HG03565 (cell line): ENCODE measurements around the gene PM20D1.
"Not testable (repeated sequence)": the region's sequence is repeated elsewhere in the genome, so short reads cannot be mapped to it uniquely, and the experiment has no call there.

ENCODE experiments used
- ATAC-seq: cut with Tn5 transposase; IDR thresholded peaks from one replicate; pipeline ENCODE4 v1.9.1; 2021; ENCODE audit warnings: mild to moderate bottlenecking, moderate library complexity; ENCODE audit not compliant: unreplicated experiment

Gene PM20D1

GRCh38 chr1:205849619-205850355 is at the start of gene PM20D1:
TSS of gene PM20D1 (minus strand) at chr1:205850132. CDS start at chr1:205850072, 60 bp downstream.
- ATAC-seq, result peak; percentile 96

- no peak for ATAC-seq
These were observed 46.4 kb upstream of the PM20D1 start for GRCh38 chr1:205896351-205896750.

- ATAC-seq, result not testable (repeated sequence)
These were observed 44.2 kb upstream of the PM20D1 start for GRCh38 chr1:205894119-205894518.

- not testable (repeated sequence) for ATAC-seq
These were observed 42.2 kb upstream of the PM20D1 start for GRCh38 chr1:205892175-205892574.

- ATAC-seq, result not testable (repeated sequence)
These were observed 41.5 kb upstream of the PM20D1 start for GRCh38 chr1:205891481-205891880.

GRCh38 chr1:205890631-205891030 is 40.7 kb upstream of the PM20D1 start:
- not testable (repeated sequence) for ATAC-seq

GRCh38 chr1:205889706-205890105 is 39.8 kb upstream of the PM20D1 start:
- ATAC-seq, result not testable (repeated sequence)

- not testable (repeated sequence) for ATAC-seq
These were observed 39.1 kb upstream of the PM20D1 start for GRCh38 chr1:205889006-205889405.

GRCh38 chr1:205883792-205884191 is 33.9 kb upstream of the PM20D1 start:
- ATAC-seq, result no peak

- no peak for ATAC-seq
These were observed 31.0 kb upstream of the PM20D1 start for GRCh38 chr1:205880923-205881322.

GRCh38 chr1:205879974-205880373 is 30.0 kb upstream of the PM20D1 start:
- no peak for ATAC-seq

- no peak for ATAC-seq
These were observed 28.1 kb upstream of the PM20D1 start for GRCh38 chr1:205878026-205878425.

GRCh38 chr1:205873148-205873547 is 23.2 kb upstream of the PM20D1 start:
- ATAC-seq, result not testable (repeated sequence)

GRCh38 chr1:205870236-205870635 is 20.3 kb upstream of the PM20D1 start:
- no peak for ATAC-seq

- no peak for ATAC-seq
These were observed 11.6 kb upstream of the PM20D1 start for GRCh38 chr1:205861540-205861939.

- ATAC-seq, result no peak
These were observed 8.4 kb upstream of the PM20D1 start for GRCh38 chr1:205858141-205858961.

- ATAC-seq, result not testable (repeated sequence)
These were observed 7.6 kb upstream of the PM20D1 start for GRCh38 chr1:205857501-205857900.

GRCh38 chr1:205856433-205856832 is 6.5 kb upstream of the PM20D1 start:
- no peak for ATAC-seq

GRCh38 chr1:205852969-205853368 is 3.0 kb upstream of the PM20D1 start:
- ATAC-seq, result no peak

- ATAC-seq, result no peak
These were observed 2.1 kb upstream of the PM20D1 start for GRCh38 chr1:205851993-205852392.

- no peak for ATAC-seq
These were observed 6.7 kb downstream of the PM20D1 start for GRCh38 chr1:205843036-205843859.
